HG03575 (cell line): Measurements from ENCODE around the gene PPFIBP2.

Experiments used
- ATAC-seq: cut with Tn5 transposase; IDR thresholded peaks from one replicate; pipeline ENCODE4 v1.9.1; 2021; ENCODE audit not compliant: unreplicated experiment, insufficient number of reproducible peaks, low FRiP score; ENCODE audit errors: extremely low read depth

The PPFIBP2 gene

GRCh38 chr11:7572001-7572712 is 58.4 kb downstream of the PPFIBP2 start:
- no peak for ATAC-seq

GRCh38 chr11:7573193-7573557 is 59.4 kb downstream of the PPFIBP2 start:
- no peak for ATAC-seq

GRCh38 chr11:7573558-7574296 is 59.9 kb downstream of the PPFIBP2 start:
- no peak for ATAC-seq

GRCh38 chr11:7574491-7575130 is 60.8 kb downstream of the PPFIBP2 start:
- no peak for ATAC-seq

GRCh38 chr11:7575841-7576725 is 62.3 kb downstream of the PPFIBP2 start:
- no peak for ATAC-seq

GRCh38 chr11:7576726-7577290 is 63.0 kb downstream of the PPFIBP2 start:
- ATAC-seq: no peak

GRCh38 chr11:7577291-7578190 is 63.7 kb downstream of the PPFIBP2 start:
- ATAC-seq: no peak

- ATAC-seq: no peak
These were observed 64.6 kb downstream of the PPFIBP2 start for GRCh38 chr11:7578276-7578955.

GRCh38 chr11:7579361-7579791 is 65.6 kb downstream of the PPFIBP2 start:
- ATAC-seq: no peak

GRCh38 chr11:7581021-7581590 is 67.3 kb downstream of the PPFIBP2 start:
- no peak for ATAC-seq

GRCh38 chr11:7582338-7582985 is 68.7 kb downstream of the PPFIBP2 start:
- ATAC-seq: no peak

- ATAC-seq: no peak
These were observed 69.4 kb downstream of the PPFIBP2 start for GRCh38 chr11:7583248-7583647.

- ATAC-seq: no peak
These were observed 71.1 kb downstream of the PPFIBP2 start for GRCh38 chr11:7584910-7585309.

GRCh38 chr11:7585816-7586215 is 72.0 kb downstream of the PPFIBP2 start:
- ATAC-seq: no peak

GRCh38 chr11:7586376-7586775 is 72.6 kb downstream of the PPFIBP2 start:
- no peak for ATAC-seq

GRCh38 chr11:7587712-7588111 is 73.9 kb downstream of the PPFIBP2 start:
- ATAC-seq: no peak

GRCh38 chr11:7589861-7590260 is 76.1 kb downstream of the PPFIBP2 start:
- no peak for ATAC-seq
